GM23248 (cell line): ENCODE data around the gene TENT5A. TPM values are rescaled to one million over a fixed set of nuclear protein-coding genes. Genes with fewer than 3 reads are reported as not detected.
"Not testable (repeated sequence)": the region's sequence is repeated elsewhere in the genome, so short reads cannot be mapped to it uniquely, and the experiment has no call there.

Experiments
- DNase-seq: peaks from one replicate; pipeline ENCODE4 v3.0.0-alpha.2; 2015
- H2AFZ ChIP-seq: fragments of 200-600 bp; sonication (generic); 2 replicates; pipeline ENCODE4 v1.6.1; 2016; ENCODE audit warnings: antibody characterized with exemption
- H3F3A ChIP-seq: fragments of 200-600 bp; sonication (generic); 2 replicates; pipeline ENCODE4 v1.6.1; 2016; ENCODE audit warnings: mild to moderate bottlenecking, antibody characterized with exemption, mixed run types; ENCODE audit not compliant: insufficient read depth
- H3K27ac ChIP-seq: fragments of 200-600 bp; sonication (generic); 2 replicates; pipeline ENCODE4 v1.5.1; 2016; ENCODE audit warnings: mild to moderate bottlenecking
- H3K27me3 ChIP-seq: fragments of 200-600 bp; sonication (generic); replicated peaks from 2 replicates; pipeline ENCODE4 v1.6.1; 2016; ENCODE audit warnings: mild to moderate bottlenecking; ENCODE audit not compliant: insufficient read depth
- H3K36me3 ChIP-seq: fragments of 200-600 bp; sonication (generic); 2 replicates; pipeline ENCODE4 v1.6.1; 2016; ENCODE audit warnings: low read depth, mild to moderate bottlenecking
- H3K4me1 ChIP-seq: fragments of 200-600 bp; sonication (generic); 2 replicates; pipeline ENCODE4 v1.6.1; 2016; ENCODE audit warnings: mild to moderate bottlenecking; ENCODE audit not compliant: insufficient read depth
- H3K4me2 ChIP-seq: fragments of 200-600 bp; sonication (generic); one replicate; pipeline ENCODE4 v1.6.1; 2016; ENCODE audit warnings: mild to moderate bottlenecking; ENCODE audit not compliant: unreplicated experiment
- H3K4me3 ChIP-seq: fragments of 200-600 bp; sonication (generic); 2 replicates; pipeline ENCODE4 v1.5.1; 2016; ENCODE audit warnings: mild to moderate bottlenecking
- H3K79me2 ChIP-seq: fragments of 200-600 bp; sonication (generic); 2 replicates; pipeline ENCODE4 v1.6.1; 2016; ENCODE audit warnings: mild to moderate bottlenecking; ENCODE audit not compliant: insufficient read depth
- H3K9ac ChIP-seq: fragments of 200-600 bp; sonication (generic); 2 replicates; pipeline ENCODE4 v1.6.1; 2016; ENCODE audit warnings: mild to moderate bottlenecking
- H3K9me2 ChIP-seq: fragments of 200-600 bp; sonication (generic); 2 replicates; pipeline ENCODE4 v1.6.1; 2016; ENCODE audit warnings: mixed run types, mild to moderate bottlenecking, moderate library complexity; ENCODE audit not compliant: insufficient read depth
- H3K9me3 ChIP-seq: fragments of 200-600 bp; sonication (generic); one replicate; pipeline ENCODE4 v1.6.1; 2017; ENCODE audit warnings: low read depth
- H4K20me1 ChIP-seq: fragments of 200-600 bp; sonication (generic); 2 replicates; pipeline ENCODE4 v1.6.0; 2016; ENCODE audit not compliant: insufficient read depth
- EZH2 ChIP-seq: fragments of 200-600 bp; sonication (generic); IDR thresholded peaks from 2 replicates; pipeline ENCODE4 v1.6.1; 2018; ENCODE audit warnings: antibody characterized with exemption, mild to moderate bottlenecking; ENCODE audit not compliant: insufficient read depth, poor library complexity, severe bottlenecking
- EZH2phosphoT487 ChIP-seq: fragments of 200-600 bp; sonication (generic); IDR thresholded peaks from 2 replicates; pipeline ENCODE4 v1.6.1; 2018; ENCODE audit warnings: antibody characterized with exemption, moderate library complexity, mild to moderate bottlenecking, low read depth; ENCODE audit not compliant: insufficient read depth
- WGBS, 2 experiments: methylation state at CpG; one replicate each; pipeline ENCODE4 v1.1.6; 2015 to 2017; ENCODE audit warnings: low lambda C conversion rate in 2 of 2, low coverage in 1 of 2; ENCODE audit errors: missing lambda C conversion rate in 2 of 2; 5-methylcytosine and 5-hydroxymethylcytosine counted together
- in situ Hi-C: fragments of 300-500 bp; cut with MboI; formaldehyde crosslinking; loops from 2 replicates; pipeline ENCODE4 v1.15.0; 2020
- polyA plus RNA-seq: library from polyadenylated mRNA; unstranded; fragments of >200 nt; fragmentation: Nextera tagmentation; extraction: Ambion mirVana; gene quantifications from 2 replicates; pipeline ENCODE4 v1.2.1, GENCODE V29; 2016
- total RNA-seq: library from RNA; depleted of rRNA; stranded (reverse); fragments of >200 nt; shearing (Covaris generic); gene quantifications from 2 replicates; pipeline ENCODE4 v1.2.3, GENCODE V29; 2014

The TENT5A gene
- total and polyA plus RNA-seq, 2 experiments from 2014 or later, result 39.2 to 48.6 TPM

GRCh38 chr6:81777586-81778268 is 25.2 kb upstream of the TENT5A start:
- Histone ChIP-seq H3K79me2 (no peaks in the 10 kb centered on the region), H3K27ac (no peak overlapping the region), H3K4me2 (no peak overlapping the region), H3K4me3 (no peak overlapping the region), H3K9ac (no peak overlapping the region), H4K20me1 (no peaks in the 10 kb centered on the region), H3K36me3 (no peaks in the 10 kb centered on the region), H3K9me3 (no peaks in the 10 kb centered on the region), H3K9me2 (no peaks in the 10 kb centered on the region), H3K27me3 (no peaks in the 10 kb centered on the region), H2AFZ (no peak overlapping the region), H3K4me1 (peaks cover 4% of the 10 kb centered on the region), H3F3A (peaks cover 9% of the 10 kb centered on the region; the same call in 1 of the 2 replicates)
- in situ Hi-C loops, result no loop called here
- WGBS, 2 experiments, result 85 to 100% methylated on average over 2 of the region's 2 CpGs
- no peak for TF ChIP-seq EZH2
- no peak for TF ChIP-seq EZH2phosphoT487
- DNase-seq, result no peak

- H3K79me2 ChIP-seq, H4K20me1 ChIP-seq, H3K27ac ChIP-seq, in situ Hi-C loops, H3K9ac ChIP-seq, H3K36me3 ChIP-seq, H3K27me3 ChIP-seq, H3K4me2 ChIP-seq, H3K9me2 ChIP-seq, H3K9me3 ChIP-seq, H3K4me3 ChIP-seq, DNase-seq, H2AFZ ChIP-seq: not testable (repeated sequence)
- Histone ChIP-seq H3K4me1 (peaks cover 14% of the 10 kb centered on the region), H3F3A (peaks cover 14% of the 10 kb centered on the region; the same call in 1 of the 2 replicates)
- WGBS, 2 experiments, result 74 to 86% methylated on average over 4 of the region's 4 CpGs
Observed at GRCh38 chr6:81776219-81776618, 23.7 kb upstream of the TENT5A start.

DNA sequence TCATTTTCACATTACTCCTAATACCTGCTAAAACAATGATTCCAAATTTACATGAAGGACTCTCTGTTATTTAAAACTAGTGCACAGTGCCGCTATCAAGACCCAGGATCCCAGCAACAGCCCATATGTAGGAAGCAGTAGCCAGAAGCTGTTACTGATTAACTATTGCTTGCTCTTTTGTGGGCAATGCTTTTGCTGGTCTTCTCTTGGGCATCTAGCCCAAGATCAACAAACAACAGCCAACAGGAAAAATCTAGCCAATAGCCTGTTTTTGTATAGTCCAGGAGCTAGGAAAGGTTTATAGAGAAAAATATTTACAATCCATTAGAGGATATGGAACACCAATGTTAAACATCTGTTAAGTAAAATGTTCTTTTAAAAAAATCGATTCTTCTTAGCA is 22.1 kb upstream of the TENT5A start:
- in situ Hi-C loops, result loop anchor here (25.0 kb wide), 1 partner anchor 238 kb away; no protein-coding TSS in a partner anchor
- Histone ChIP-seq H3F3A (peaks cover 16% of the 10 kb centered on the region; the same call in 1 of the 2 replicates), H2AFZ (no peak overlapping the region), H3K9me2 (no peaks in the 10 kb centered on the region), H3K79me2 (no peaks in the 10 kb centered on the region), H3K27ac (no peak overlapping the region), H3K36me3 (no peaks in the 10 kb centered on the region), H3K9ac (no peak overlapping the region), H3K4me2 (no peak overlapping the region), H3K4me1 (peaks cover 23% of the 10 kb centered on the region), H4K20me1 (no peaks in the 10 kb centered on the region), H3K9me3 (no peaks in the 10 kb centered on the region), H3K4me3 (no peak overlapping the region), H3K27me3 (no peaks in the 10 kb centered on the region)
- 64 to 71% methylated on average over 2 of the region's 2 CpGs for WGBS, 2 experiments
- TF ChIP-seq EZH2 (no peak), EZH2phosphoT487 (no peak)
- no peak for DNase-seq

GRCh38 chr6:81773887-81774286 is 21.4 kb upstream of the TENT5A start:
- in situ Hi-C loops, result loop anchor here (25.0 kb wide), 1 partner anchor 238 kb away; no protein-coding TSS in a partner anchor
- H3K79me2 ChIP-seq, result no peaks in the 10 kb centered on the region
- no peaks in the 10 kb centered on the region for H4K20me1 ChIP-seq
- H2AFZ ChIP-seq, result no peak overlapping the region
- DNase-seq, result no peak
- no peaks in the 10 kb centered on the region for H3K27me3 ChIP-seq
- WGBS, 2 experiments, result 96 to 100% methylated on average over 2 of the region's 2 CpGs
- no peaks in the 10 kb centered on the region for H3K9me3 ChIP-seq
- no peak overlapping the region for H3K27ac ChIP-seq
- H3K4me2 ChIP-seq, result no peak overlapping the region
- peaks cover 28% of the 10 kb centered on the region for H3K4me1 ChIP-seq
- H3K36me3 ChIP-seq, result no peaks in the 10 kb centered on the region
- no peak overlapping the region for H3K4me3 ChIP-seq
- TF ChIP-seq EZH2 (no peak), EZH2phosphoT487 (no peak)
- H3K9ac ChIP-seq, result no peak overlapping the region
- H3F3A ChIP-seq, result peaks cover 20% of the 10 kb centered on the region; the same call in 1 of the 2 replicates
- H3K9me2 ChIP-seq, result no peaks in the 10 kb centered on the region

DNA sequence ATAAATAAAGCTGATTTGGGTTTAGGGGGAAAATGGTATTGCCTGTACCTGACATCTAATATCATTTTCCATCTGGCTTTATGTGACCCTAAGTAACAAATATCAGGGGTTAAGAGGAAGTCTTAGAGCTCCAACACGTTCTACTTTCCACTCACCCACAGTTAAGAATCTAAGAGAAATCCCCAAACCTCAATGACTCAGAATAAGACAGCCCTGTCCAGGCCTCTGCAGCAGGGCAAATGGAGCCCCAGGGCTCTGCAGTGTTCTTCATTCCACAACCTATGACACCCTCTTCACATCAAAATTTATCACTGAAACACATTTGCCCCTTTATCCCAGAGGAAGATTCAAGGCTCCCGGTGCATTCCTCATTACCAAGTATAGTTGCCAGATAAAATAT is 20.3 kb upstream of the TENT5A start:
- no peaks in the 10 kb centered on the region for H3K9me2 ChIP-seq
- no peak overlapping the region for H3K4me3 ChIP-seq
- no peaks in the 10 kb centered on the region for H3K36me3 ChIP-seq
- in situ Hi-C loops, result loop anchor here (25.0 kb wide), 1 partner anchor 240 kb away; no protein-coding TSS in a partner anchor
- no peak overlapping the region for H2AFZ ChIP-seq
- no peaks in the 10 kb centered on the region for H4K20me1 ChIP-seq
- H3K27me3 ChIP-seq, result no peaks in the 10 kb centered on the region
- no peak overlapping the region for H3K9ac ChIP-seq
- peaks cover 27% of the 10 kb centered on the region for H3F3A ChIP-seq
- no peaks in the 10 kb centered on the region for H3K79me2 ChIP-seq
- peak overlapping the region; percentile 19; the same call in 1 of the 2 replicates for H3K27ac ChIP-seq
- peak; percentile 87 for DNase-seq
- no peaks in the 10 kb centered on the region for H3K9me3 ChIP-seq
- no peak overlapping the region for H3K4me2 ChIP-seq
- H3K4me1 ChIP-seq, result peaks cover 40% of the 10 kb centered on the region
- TF ChIP-seq EZH2phosphoT487, result no peak
- TF ChIP-seq EZH2, result no peak
- WGBS, 2 experiments, result 13 to 22% methylated on average over 2 of the region's 2 CpGs
